ENCODE data around the gene CCDC197. TPM values are rescaled to one million over a fixed set of nuclear protein-coding genes. Genes with fewer than 3 reads are reported as not detected.

CCDC197 gene
- total and polyA plus RNA-seq, 2 of the 4 experiments (the other 2 are of a cell fraction), result not detected

GRCh38 chr14:94024549-94024948, 27.4 kb downstream of the CCDC197 start:
- Histone ChIP-seq H3K14ac (replicated peaks; ENCODE audit: low read depth, low read length) (no peak overlapping the region), H3K4ac (ENCODE audit: low read depth, low read length) (no peak overlapping the region), H3K4me1 (ENCODE audit: control insufficient read depth, insufficient read depth, low read length) (no peaks in the 10 kb centered on the region; the same call in 1 of the 2 replicates), H4K8ac (ENCODE audit: low read depth in 2 of 2, low read length in 2 of 2) (no peak overlapping the region), H2AK5ac (ENCODE audit: low read depth, low read length) (no peak overlapping the region), H2AFZ (replicated peaks; ENCODE audit: low read length, poor library complexity) (no peak overlapping the region), H3K18ac (ENCODE audit: low read depth, low read length) (no peak overlapping the region), H3K4me2 (ENCODE audit: low read depth, low read length) (no peak overlapping the region), H3K27ac (ENCODE audit: insufficient read depth, low read length) (no peak overlapping the region), H3K36me3 (ENCODE audit: control insufficient read depth, insufficient read depth, low read length) (no peaks in the 10 kb centered on the region), H3K9me1 (ENCODE audit: insufficient read depth, low read length) (0 out of 2 replicates have a peak, but pooled peaks cover 5% of the 10 kb centered on the region), H2BK15ac (ENCODE audit: low read depth, low read length) (no peak overlapping the region), H2BK20ac (ENCODE audit: low read depth, low read length) (no peak overlapping the region), H2BK5ac (ENCODE audit: low read depth, low read length, poor library complexity, severe bottlenecking) (no peak overlapping the region), H2BK120ac (ENCODE audit: low read depth, low read length) (no peak overlapping the region), H4K91ac (ENCODE audit: insufficient read depth, low read depth, low read length) (no peak overlapping the region), H3K4me3 (ENCODE audit: insufficient read depth, low read depth, low read length) (no peak overlapping the region), H3K23ac (ENCODE audit: low read depth, low read length) (no peak overlapping the region), H4K20me1 (ENCODE audit: insufficient read depth, low read length) (no peaks in the 10 kb centered on the region), H3K9ac (ENCODE audit: low read depth, low read length) (no peak overlapping the region), H3K27me3 (ENCODE audit: control insufficient read depth, insufficient read depth, low read length) (no peaks in the 10 kb centered on the region; the same call in none of the 2 replicates), H3K9me3 (ENCODE audit: control insufficient read depth, insufficient read depth, low read length) (no peaks in the 10 kb centered on the region), H3K79me1 (ENCODE audit: low read depth in 1 of 2, low read length in 2 of 2) (0 out of 4 replicates have a peak, but pooled peaks cover 0 to 4% of the 10 kb centered on the region in 2 experiments), H3K56ac (ENCODE audit: extremely low read depth, insufficient read depth, low read length) (no peak overlapping the region), H4K5ac (ENCODE audit: low read depth, low read length) (no peak overlapping the region), H2AK9ac (replicated peaks; ENCODE audit: low read depth, low read length, poor library complexity) (no peak overlapping the region)
- no peak for TF ChIP-seq BHLHE40 (IDR thresholded peaks at IDR 0.05; ENCODE audit: low read depth, low read length)
- TF ChIP-seq POLR2A (IDR thresholded peaks at IDR 0.05; ENCODE audit: low read depth, low read length), result no peak
- TF ChIP-seq ELK1 (IDR thresholded peaks at IDR 0.05; ENCODE audit: borderline replicate concordance, low read depth, low read length), result no peak
- TF ChIP-seq USF2 (IDR thresholded peaks at IDR 0.05; ENCODE audit: low read depth, low read length), result no peak
- no peak for TF ChIP-seq RCOR1 (IDR thresholded peaks at IDR 0.05; ENCODE audit: insufficient replicate concordance, low read length)
- TF ChIP-seq NFE2L2 (IDR thresholded peaks at IDR 0.05; ENCODE audit: low read depth, low read length), result no peak
- TF ChIP-seq FOS (IDR thresholded peaks at IDR 0.05; ENCODE audit: low read depth, low read length), result no peak
- no peak for TF ChIP-seq MXI1 (IDR thresholded peaks at IDR 0.05; ENCODE audit: borderline replicate concordance, low read depth, low read length)
- TF ChIP-seq SMC3 (IDR thresholded peaks at IDR 0.05; ENCODE audit: low read depth, low read length), result no peak
- no peak for TF ChIP-seq RAD21 (IDR thresholded peaks at IDR 0.05; ENCODE audit: low read length)
- no peak for TF ChIP-seq CHD1 (IDR thresholded peaks at IDR 0.05; ENCODE audit: low read depth, low read length)
- TF ChIP-seq MAZ (IDR thresholded peaks at IDR 0.05; ENCODE audit: borderline replicate concordance, low read depth, low read length), result no peak
- TF ChIP-seq RFX5 (IDR thresholded peaks at IDR 0.05; ENCODE audit: low read depth, low read length), result no peak
- no peak for TF ChIP-seq CEBPB (IDR thresholded peaks at IDR 0.05; ENCODE audit: low read depth, low read length)
- TF ChIP-seq MAFK (IDR thresholded peaks at IDR 0.05; ENCODE audit: low read depth, low read length), result no peak
- TF ChIP-seq, protein P1, sequence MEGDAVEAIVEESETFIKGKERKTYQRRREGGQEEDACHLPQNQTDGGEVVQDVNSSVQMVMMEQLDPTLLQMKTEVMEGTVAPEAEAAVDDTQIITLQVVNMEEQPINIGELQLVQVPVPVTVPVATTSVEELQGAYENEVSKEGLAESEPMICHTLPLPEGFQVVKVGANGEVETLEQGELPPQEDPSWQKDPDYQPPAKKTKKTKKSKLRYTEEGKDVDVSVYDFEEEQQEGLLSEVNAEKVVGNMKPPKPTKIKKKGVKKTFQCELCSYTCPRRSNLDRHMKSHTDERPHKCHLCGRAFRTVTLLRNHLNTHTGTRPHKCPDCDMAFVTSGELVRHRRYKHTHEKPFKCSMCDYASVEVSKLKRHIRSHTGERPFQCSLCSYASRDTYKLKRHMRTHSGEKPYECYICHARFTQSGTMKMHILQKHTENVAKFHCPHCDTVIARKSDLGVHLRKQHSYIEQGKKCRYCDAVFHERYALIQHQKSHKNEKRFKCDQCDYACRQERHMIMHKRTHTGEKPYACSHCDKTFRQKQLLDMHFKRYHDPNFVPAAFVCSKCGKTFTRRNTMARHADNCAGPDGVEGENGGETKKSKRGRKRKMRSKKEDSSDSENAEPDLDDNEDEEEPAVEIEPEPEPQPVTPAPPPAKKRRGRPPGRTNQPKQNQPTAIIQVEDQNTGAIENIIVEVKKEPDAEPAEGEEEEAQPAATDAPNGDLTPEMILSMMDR (conservative IDR thresholded peaks at IDR 0.05; ENCODE audit: low read depth, low read length), result no peak
- no TSS peak for BruUV-seq (replicated peaks)
- in situ Hi-C loops (cut with MboI; ENCODE audit: low sequenced_read_pairs) (no loop called here), intact Hi-C loops (cut with micrococcal nuclease) (no loop called here), dilution Hi-C loops (cut with HindIII; ENCODE audit: low sequenced_read_pairs, unreplicated experiment) (no loop called here)
- ChIA-PET POLR2A (ENCODE audit: unreplicated experiment) (no interaction called here), CTCF (no interaction called here)
- WGBS, 2 experiments (ENCODE audit: extremely low coverage in 2 of 2, insufficient read length in 1 of 2), result no CpG with 5 or more reads among the region's 2 CpGs
- DNase-seq (no peak), ATAC-seq (ENCODE audit: low read depth) (no peak)

Data from IMR-90 (cell line).